Mononuclear cell (primary cell): Measurements from ENCODE around the gene COL13A1. TPM values are rescaled to one million over a fixed set of nuclear protein-coding genes. Genes with fewer than 3 reads are reported as not detected.

Experiments used
- H3K27me3 ChIP-seq: 2 replicates; pipeline ENCODE4 v1.6.0; 2011; ENCODE audit warnings: low read length, control low read depth; ENCODE audit not compliant: insufficient read depth
- H3K4me1 ChIP-seq: 2 replicates; pipeline ENCODE4 v1.5.1; 2011; ENCODE audit warnings: mild to moderate bottlenecking, low read length, control low read depth; ENCODE audit not compliant: insufficient read depth
- H3K4me3 ChIP-seq: 2 replicates; pipeline ENCODE4 v1.5.1; 2011; ENCODE audit warnings: mild to moderate bottlenecking, low read length, moderate library complexity
- H3K9me3 ChIP-seq: 2 replicates; pipeline ENCODE4 v1.5.1; 2011; ENCODE audit warnings: low read depth, mild to moderate bottlenecking, control low read depth, low read length
- total RNA-seq: library from RNA; depleted of rRNA; stranded (reverse); fragments of >200 nt; gene quantifications from one replicate; pipeline ENCODE4 v1.2.3, GENCODE V29; 2012

The COL13A1 gene
- total RNA-seq, 1 donor, result 0.52 TPM

DNA sequence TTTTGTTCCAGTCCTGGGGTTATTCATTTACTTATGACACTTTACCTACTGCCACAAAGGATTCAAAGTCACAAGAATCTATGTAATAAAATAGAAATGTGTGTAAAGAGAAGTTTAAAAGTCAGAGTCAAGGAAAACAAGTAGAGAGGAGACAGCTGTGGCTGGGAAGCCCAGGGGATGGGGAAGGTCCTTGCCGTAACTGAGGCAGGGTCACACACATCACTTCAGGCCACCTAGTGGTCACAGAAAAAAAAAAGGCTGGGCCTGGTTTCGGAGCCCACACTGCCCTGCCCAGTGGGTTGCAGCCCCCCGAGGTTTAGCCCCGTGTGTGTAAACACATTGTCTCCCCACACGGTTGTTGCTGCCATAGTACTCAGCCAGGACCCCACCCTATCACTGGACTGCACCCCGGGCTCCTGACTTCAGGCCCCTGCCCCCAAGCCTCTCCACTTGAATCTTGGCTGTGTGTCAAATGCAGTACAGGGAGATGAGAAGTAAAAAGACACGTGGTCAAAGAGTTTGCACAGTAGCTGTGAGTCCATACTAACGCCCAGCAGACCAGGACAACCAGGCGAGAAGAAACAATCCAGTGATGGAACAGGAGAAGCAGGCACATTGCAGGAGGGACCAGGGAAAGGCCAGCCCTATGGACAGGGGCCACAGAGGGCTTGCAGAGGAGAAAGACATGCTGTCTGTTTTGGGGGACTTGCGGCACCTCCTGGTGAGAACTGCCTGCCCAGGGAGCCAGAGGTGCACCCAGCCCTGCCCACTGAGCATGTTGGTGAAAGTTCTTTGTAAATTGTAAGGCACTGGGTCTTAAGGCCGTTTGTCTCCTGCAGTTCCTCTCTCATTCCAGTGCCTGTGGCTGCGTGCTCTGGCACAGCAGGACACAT, 159.5 kb downstream of the COL13A1 start:
- Histone ChIP-seq H3K4me3 (no peak overlapping the region), H3K9me3 (no peaks in the 10 kb centered on the region), H3K27me3 (no peaks in the 10 kb centered on the region), H3K4me1 (peaks cover 37% of the 10 kb centered on the region)

DNA sequence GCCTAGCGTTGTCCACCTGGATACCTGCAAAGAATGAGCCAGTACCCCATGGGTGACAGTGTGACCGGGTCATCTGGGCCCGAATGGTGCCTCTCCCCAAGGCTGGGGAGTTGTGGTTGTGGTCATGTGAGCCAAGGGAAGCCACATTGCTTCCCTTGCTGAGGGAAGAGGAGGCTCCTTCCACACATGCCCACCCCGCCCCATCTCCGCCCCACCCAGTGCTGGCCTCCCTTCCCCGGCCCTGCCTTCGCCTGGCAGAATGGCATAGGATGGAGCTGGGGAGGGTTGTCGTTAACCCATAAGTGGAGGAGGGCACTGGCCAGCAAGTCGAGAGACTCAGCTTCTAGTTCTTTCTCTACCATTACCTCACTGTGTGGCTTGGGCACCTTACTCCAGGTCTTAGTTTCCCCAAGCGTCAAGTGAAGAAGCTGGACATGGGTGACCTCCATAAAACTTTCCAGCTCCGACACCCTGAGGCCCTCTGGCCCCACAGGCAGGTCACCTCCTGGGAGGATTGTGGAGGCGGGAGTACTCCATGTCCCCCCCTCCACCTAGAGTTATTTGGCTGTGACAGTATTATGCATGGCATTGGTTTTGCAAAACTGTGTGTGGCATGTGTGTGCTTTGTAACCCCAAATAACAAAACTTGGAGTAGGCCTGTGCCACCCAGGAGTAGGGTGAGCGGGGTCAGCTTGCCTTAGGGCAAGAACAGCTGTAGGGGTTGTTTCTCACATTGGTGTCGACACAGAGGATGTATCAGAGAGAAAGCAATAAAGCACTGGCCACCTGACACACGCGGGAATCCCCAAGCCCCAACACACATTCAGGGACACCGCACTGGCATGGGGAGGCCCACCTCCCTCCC, 160.4 kb downstream of the COL13A1 start:
- H3K27me3 ChIP-seq, result no peaks in the 10 kb centered on the region
- H3K9me3 ChIP-seq, result no peaks in the 10 kb centered on the region
- H3K4me1 ChIP-seq, result peaks cover 37% of the 10 kb centered on the region
- H3K4me3 ChIP-seq, result no peak overlapping the region

DNA sequence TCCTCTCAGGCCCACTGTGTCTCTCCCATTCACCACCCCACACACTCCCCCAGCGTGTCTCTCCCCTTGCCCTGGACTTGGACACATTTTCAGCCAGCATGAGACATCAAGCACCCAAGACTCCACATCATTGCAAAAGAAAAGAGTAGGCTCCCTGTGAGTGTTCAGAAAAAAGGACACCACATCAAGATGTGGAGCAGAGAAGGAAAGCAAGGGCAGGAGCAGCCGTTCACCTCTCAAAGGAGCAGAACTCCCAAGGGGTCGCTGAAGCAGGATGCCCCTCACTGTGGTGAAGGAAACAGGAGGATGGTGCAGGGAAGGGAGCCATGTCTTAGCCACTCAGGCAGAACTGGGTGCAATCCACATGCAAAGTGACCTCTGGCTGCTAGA, 161.0 kb downstream of the COL13A1 start:
- Histone ChIP-seq H3K4me3 (no peak overlapping the region), H3K27me3 (no peaks in the 10 kb centered on the region), H3K4me1 (peaks cover 37% of the 10 kb centered on the region), H3K9me3 (no peaks in the 10 kb centered on the region)

DNA sequence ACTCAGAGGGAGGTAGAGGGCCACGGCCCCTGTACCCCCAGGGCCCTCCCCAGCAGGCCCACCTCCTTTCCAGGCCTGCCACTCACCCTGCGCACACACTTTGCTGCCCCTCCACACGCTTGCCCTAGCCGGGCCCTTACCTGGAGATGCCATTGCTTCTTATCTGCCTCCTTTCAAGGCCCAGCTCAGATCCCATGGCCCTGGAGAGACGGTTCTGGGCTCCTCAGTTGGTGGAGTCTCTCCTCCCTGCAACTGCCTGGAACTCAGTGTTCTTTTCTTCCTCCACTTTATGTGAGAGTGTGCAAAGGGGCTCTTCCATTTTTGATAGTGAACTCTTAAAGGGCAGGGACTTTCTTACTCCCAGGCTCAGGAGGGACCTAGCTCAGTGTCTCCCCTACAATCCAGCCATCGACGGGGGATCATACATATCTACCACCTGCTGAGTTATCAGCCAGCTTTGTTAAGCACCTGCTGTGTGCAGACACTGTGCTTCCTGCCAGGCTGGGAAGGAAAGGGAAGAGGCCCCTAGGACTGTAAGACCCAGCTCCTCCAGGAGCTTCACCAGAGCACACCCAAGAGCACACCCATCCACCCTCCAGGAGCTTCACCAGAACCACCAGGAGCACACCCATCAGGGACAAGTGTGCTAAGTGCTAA, 161.6 kb downstream of the COL13A1 start:
- H3K4me3 ChIP-seq, result no peak overlapping the region
- H3K4me1 ChIP-seq, result peaks cover 37% of the 10 kb centered on the region
- H3K9me3 ChIP-seq, result no peaks in the 10 kb centered on the region
- H3K27me3 ChIP-seq, result no peaks in the 10 kb centered on the region

DNA sequence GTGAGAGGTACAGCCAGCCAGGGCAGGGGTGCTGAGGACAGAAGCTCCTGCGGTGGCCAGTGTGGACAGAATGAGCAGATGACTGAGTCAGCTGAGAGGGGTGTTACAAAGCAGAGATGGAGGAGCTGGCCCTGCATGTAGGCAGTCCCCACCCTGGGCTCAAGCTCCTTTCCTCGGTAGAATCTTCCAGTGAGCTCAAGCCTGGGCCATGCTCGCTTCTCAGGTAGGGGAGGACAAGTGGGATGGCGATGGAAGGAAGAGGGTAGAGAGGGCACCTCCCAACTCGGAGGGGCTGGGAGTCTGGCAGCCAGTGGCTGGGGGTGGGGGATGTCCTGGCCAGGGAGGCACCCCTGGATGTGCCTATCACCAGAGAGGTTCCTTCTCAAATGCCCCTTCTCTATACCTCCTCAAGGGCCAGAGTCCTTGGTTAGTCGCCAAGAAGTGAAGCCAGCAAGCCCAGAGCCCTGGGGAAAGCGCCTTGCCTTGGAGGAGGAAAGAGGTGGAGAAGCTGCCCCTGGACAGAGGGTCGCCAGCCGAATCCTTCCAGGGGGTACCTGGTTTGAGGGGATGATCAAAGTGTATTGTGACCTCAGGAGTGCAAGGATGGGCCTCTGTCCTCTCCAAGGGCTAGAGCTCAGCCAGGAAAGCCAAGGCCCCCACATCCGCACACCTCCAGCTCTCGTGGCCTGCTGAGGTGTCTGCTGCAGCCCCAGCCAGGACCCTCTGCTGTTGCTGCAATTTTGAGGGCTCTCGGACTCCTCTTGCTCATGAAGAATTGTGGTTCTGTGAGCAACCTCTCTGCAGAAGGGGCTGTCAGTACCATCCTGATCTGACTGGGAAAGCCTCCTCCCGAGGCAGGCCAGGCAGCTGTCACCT, 162.4 kb downstream of the COL13A1 start:
- peaks cover 34% of the 10 kb centered on the region for H3K4me1 ChIP-seq
- H3K9me3 ChIP-seq, result no peaks in the 10 kb centered on the region
- no peaks in the 10 kb centered on the region for H3K27me3 ChIP-seq
- no peak overlapping the region for H3K4me3 ChIP-seq

DNA sequence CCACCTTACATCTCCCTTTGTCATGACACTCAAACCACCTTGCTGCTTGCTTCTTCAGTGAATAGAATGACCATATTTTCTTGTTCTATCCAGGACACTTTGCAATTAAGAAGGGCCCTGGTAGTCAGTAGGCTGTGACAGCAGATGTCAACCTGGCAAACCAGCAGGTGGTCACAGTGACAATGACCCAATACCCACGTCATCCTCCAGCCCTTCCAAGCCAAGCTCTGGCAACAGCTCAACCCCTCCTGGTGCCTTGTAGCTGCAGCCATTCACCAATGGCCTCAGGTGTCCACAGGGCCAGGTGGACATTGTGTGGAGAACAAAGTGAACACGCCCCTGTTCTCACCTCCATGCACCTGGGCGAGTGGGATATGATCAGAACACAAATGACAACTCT, 163.4 kb downstream of the COL13A1 start:
- Histone ChIP-seq H3K4me3 (no peak overlapping the region), H3K27me3 (no peaks in the 10 kb centered on the region), H3K4me1 (peaks cover 24% of the 10 kb centered on the region), H3K9me3 (no peaks in the 10 kb centered on the region)

DNA sequence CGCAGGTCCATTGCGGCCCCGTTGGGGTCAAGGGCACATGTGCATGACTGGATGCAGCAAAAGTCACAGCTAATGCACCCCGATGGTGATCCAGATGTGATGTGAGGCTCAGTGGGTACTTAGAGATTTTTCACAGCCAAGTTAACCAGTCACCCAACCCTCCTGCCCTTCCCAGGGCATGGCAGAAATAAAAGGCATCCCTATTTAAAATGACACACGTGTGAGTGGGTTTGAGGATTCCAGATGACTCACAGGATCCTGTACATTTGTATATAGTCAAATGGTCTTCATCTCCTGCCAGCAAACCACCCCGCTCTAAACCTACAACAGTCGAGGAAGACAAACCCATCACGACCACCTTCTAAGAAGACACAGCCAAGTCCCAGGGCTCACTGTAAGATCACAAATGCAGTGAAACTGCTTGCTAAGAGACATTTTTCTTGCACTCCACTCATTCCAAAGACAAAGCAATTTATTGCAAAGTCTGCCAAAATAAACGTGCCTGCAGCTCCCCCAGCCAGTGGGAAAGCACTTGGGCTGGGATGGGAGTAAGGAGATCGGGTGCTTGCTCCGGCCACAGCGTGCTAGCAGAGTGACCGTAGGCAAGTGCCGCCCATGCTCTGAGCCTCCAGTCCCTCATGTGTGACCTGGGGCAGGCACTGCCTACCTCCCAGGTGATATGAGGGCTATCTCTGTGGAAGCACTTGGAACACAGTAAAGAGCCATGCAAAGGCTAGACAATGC, 164.4 kb downstream of the COL13A1 start:
- peaks cover 14% of the 10 kb centered on the region for H3K4me1 ChIP-seq
- H3K27me3 ChIP-seq, result no peaks in the 10 kb centered on the region
- no peak overlapping the region for H3K4me3 ChIP-seq
- H3K9me3 ChIP-seq, result no peaks in the 10 kb centered on the region

DNA sequence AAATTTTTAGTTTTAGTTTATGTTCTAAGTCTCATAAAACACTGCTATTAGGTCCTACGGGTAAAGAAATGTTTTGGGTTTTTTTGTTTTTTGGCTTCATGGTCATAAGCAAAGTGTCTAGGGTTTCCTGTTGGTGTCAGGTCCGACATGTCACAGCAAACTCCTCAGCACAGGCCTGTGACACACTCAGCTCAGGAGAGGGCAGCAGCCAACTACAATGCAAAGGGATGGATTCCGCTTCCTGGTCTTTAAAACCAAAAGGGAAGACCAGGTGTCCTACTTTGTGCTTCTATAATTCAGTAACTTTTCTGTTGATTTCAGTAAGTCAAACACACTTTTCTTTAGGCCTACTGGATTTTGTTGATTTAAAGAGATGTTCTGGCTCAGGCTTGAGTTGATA, 167.1 kb downstream of the COL13A1 start:
- H3K9me3 ChIP-seq, result no peaks in the 10 kb centered on the region

DNA sequence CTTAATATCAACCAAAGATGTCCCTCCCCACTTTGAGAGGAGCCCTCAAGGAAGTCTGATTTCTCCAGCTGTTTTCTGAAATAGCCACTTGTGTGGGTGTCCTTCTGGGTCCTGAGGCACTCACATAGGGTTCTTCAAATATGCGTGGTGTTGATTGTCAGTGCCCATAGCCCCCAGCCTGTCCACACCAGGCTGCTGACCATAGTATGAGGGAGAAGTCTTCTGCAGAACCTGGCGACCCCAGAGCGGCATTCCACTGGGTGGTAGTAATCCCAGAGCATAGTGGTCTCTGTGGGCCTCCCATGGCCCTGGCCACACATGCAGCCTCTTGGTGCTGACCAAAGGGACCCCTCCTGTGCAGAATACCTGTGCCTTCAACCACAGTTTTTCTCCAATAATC, 168.3 kb downstream of the COL13A1 start:
- Histone ChIP-seq H3K9me3 (no peaks in the 10 kb centered on the region), H3K27me3 (peaks cover 6% of the 10 kb centered on the region), H3K4me3 (no peak overlapping the region), H3K4me1 (no peaks in the 10 kb centered on the region)

More for the DNA sequence above, 167.1 kb downstream of the COL13A1 start:
- H3K27me3 ChIP-seq, result peaks cover 6% of the 10 kb centered on the region
- no peaks in the 10 kb centered on the region for H3K4me1 ChIP-seq
- H3K4me3 ChIP-seq, result no peak overlapping the region

DNA sequence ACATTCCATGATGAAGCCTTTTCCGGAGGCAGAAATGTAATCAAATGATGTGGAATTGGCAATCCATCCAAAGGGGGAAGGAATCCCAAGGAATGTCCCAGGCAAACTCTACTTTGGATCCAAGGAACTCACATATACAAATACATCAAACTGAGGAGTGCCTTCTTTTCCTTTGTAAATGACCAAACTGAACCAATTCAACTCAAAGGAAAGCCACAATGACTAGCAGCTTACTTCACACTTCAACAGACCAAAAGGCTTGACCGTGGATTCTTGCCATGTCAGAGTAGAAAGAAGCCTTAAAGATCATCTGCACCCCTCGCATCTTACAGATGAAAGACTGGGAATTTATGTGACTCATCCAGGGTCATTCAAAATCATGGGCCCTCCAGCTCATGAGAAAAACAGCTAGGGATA, 171.3 kb downstream of the COL13A1 start:
- H3K4me1 ChIP-seq, result no peaks in the 10 kb centered on the region
- peaks cover 12% of the 10 kb centered on the region for H3K27me3 ChIP-seq
- no peak overlapping the region for H3K4me3 ChIP-seq
- no peaks in the 10 kb centered on the region for H3K9me3 ChIP-seq

DNA sequence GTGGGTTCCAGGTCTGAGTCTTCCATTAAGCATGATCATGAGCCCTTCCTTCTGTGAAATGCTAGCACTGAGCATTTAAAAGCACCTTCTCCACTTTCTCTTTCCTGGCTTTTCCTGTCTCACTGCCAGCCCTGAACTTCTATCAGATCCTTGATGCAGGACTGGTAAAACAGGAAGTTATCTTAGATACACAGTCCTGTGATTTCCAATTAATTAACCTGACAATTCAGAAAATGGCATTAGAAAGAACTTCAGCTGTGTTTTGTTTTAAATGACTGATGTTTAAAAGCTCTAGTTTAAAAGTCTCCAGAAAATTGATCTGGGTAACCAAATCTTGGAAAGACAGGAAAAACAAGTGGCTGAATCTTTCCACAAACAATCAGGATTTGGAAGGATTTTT, 172.0 kb downstream of the COL13A1 start:
- Histone ChIP-seq H3K27me3 (peaks cover 12% of the 10 kb centered on the region), H3K4me3 (no peak overlapping the region), H3K4me1 (no peaks in the 10 kb centered on the region), H3K9me3 (no peaks in the 10 kb centered on the region)

DNA sequence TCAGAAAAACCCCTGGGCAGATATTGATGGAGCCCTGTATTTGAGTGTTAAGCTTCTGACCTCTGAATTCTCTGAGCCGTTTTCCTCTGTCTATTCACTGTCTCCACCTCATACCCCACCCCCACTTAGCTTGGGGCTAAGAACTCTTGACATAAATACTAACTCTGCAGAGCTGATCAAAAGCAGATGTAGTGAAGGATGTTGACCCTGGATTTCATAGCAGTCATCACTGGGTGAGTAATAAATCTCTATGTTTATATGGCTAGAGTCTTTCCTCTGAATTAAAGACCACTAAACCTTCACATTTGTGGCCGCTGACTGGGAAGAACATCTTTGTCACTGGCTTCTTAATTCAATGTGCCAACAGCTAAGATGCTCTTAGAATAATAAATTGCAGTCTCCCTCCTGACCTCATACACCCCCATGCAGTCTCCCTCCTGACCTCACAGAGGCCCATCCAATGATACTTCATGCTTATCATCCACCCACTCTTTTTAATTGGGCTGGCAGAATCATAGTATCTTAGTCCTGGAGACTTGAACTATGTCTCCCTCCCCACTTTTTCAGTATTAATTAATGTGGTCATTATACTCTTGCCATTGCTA, 172.9 kb downstream of the COL13A1 start:
- H3K4me1 ChIP-seq, result no peaks in the 10 kb centered on the region
- H3K4me3 ChIP-seq, result no peak overlapping the region
- no peaks in the 10 kb centered on the region for H3K9me3 ChIP-seq
- H3K27me3 ChIP-seq, result peaks cover 12% of the 10 kb centered on the region

DNA sequence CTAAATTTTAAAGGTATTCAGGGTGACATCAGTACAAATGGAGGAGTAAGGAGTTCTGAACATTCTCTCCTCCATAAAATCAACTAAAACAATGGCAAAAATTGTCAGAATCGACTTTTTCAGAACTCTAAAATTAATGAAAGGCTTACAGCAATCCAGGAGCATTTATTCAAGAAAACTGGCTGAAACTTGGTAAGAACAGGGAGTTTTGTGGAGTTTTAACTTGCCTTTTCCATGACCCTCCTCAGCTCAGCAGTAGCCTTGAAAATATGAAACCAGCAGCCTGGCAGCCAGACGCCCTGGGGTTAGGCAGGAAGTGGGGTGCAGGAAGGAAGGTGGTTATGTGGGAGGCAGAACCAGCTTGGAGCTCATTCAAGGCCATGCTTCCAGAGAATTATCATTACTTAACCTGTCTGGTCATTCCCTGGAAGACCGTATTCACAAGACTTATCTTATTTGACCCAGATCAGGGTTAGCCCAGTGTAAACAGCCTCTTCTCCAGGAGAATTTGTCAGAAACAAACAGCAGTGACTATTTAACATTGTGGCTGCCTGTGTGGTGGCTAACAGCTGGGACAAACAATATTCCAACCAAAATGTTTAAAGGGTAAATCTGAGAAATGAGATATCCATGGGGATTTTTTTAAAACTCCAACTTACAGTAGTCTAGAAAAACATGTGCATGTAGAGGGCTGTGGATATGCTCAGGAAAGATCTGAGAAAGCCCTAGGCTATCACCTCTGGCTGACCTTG, 175.3 kb downstream of the COL13A1 start:
- Histone ChIP-seq H3K4me3 (no peak overlapping the region), H3K27me3 (peaks cover 10% of the 10 kb centered on the region), H3K4me1 (no peaks in the 10 kb centered on the region), H3K9me3 (peaks cover 13% of the 10 kb centered on the region)
